NCI-H1048 (cell line): ENCODE data around the gene CNGA3.
"Not testable (repeated sequence)": the region's sequence is repeated elsewhere in the genome, so short reads cannot be mapped to it uniquely, and the experiment has no call there.

Source experiments
- DNase-seq: peaks from one replicate; lab custom pipeline; 2025; lab: John Stamatoyannopoulos, UW

CNGA3 gene

DNA sequence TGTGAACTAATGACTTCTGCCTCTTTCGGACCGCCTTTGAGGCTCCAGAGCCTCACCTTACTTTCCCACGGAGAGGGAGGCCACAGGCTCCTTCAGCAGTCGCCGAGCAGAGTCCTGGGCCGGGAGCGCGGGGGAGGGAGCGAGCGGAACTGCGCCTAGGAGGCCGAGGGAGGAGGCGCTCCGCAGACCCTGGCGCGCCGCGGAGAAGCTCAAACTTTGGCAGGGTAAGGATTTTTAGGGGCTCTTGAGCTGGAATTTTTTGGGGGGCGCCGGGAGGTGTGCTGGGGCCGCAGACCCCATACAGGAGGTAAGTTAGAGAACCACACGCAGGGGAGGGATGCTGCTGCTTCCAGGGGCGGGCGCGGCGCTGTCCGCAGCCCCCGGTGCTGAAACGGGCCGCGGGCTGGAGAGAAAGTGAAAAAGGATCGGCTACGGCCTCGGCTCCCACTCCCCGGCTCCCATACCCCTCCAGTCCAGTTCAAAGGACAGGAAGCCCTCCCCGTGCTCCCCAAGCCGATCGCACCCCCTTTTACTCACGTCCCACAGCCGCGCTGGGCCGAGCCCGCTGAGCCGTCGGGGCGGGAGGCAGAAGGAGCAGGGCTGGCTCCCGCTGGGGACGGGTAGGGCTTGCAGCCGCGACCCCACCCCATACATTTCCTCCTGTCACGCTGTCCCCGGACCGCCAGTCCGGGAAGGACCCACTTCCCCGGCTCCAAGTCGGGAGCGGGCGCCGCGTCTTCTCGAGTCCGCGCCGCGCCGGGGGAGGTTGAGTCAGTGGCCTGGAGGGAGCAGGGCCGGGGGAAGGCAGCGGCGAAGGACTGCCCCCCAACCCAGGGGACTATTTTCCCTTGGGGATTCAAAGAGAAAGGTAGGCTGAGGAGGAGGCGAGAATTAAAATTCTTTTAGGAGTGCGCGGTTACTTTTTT lies at the start of gene CNGA3:
TSS of gene CNGA3 (plus strand) at position 146 of the 926 bp plus-strand sequence. CDS start 23,520 bp downstream, outside the sequence.
- DNase-seq: no peak

DNA sequence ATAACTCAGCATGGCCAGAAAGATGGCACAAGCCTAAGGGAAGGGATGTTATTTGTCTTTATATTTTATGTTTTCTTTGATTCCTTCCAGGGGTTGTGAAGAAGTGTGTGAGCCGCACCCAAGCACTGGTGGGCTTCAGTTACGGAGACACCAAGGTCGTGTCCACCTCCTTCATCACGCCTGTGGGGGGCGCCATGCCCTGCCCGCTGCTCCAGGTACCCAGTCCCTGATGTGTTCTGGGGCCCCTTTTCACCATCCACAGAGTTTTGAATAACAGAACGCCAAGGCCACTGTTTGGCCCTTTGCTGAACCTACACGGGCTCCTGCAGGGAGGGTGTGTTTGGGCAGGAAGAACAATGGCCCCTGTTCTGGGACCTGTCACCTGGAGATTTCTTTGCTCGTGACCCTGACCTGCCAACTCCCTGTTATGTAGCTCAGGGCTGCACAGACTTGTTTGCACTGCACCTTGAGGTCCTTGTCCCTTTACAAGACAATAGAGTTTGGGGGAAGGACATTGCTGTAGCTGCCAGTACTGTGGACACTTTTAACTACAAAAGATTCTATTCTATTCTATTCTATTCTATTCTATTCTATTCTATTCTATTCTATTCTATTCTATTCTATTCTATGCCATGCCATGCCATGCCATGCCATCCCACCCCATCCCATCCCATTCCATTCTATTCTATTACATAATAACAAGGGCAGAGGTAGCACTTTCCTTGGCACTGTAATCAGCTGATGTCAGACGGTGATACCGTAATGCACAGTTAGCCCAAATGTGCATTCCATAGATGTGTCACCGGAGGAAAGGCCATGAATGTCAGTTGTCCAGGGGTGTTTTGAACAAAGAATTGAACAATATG lies 48.2 kb upstream of the CNGA3 start:
- no peak for DNase-seq

DNA sequence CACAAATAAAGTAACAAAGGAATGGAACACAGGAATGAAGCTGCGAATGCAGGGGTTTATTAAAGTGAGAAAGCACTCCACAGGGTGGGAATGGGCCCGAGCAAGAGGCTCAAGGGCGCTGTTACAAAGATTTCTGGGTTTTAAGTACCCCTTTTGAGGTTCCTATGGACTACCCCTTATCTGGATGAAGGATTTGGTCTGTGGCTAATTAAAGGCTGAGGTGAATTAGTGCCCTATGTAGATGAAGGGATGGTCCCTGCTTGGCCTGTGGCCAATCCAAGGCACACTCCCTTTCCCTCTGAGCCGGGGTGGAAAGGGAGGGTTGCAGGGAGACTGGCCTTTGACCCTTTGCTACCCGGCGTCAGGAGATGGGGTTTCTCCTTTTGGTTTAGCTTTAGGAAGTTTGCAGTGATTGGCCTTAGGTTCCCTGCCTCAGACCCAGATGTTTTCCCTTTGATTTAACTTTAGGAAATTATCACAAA lies 47.5 kb upstream of the CNGA3 start:
- DNase-seq: no peak

DNA sequence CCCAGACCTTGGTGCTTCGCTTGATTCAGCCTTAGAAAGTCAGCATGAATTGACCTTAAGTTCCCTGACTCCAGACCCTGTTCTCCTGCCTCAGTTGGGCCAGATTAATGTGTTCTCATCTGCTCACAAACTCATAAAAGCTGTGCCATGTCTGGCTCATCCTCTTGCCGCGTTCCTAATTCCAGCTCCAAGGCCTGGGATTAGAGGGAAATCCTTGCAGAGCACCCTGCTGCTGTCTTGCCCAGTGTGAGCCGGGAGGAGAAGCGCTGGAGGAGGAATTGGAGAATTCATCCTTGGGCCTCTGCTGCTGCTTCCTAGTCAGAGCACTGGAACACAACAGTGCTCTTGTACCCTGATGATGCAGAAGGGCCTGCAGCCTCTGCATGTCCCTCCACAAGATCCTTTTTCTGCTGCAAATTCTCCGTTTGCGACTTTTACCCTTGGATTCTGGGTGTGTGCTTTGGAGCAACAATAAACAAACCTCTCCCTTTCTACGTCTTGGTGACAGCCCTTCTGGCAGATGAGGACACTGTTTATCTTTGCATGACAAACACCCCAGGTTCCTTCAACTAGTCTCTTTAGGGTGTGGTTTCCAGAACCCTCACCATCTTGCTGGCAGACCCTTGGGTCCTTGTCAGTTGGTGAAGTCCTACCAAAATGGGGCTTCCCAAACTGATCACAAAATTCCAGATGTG lies 46.9 kb upstream of the CNGA3 start:
- no peak for DNase-seq

DNA sequence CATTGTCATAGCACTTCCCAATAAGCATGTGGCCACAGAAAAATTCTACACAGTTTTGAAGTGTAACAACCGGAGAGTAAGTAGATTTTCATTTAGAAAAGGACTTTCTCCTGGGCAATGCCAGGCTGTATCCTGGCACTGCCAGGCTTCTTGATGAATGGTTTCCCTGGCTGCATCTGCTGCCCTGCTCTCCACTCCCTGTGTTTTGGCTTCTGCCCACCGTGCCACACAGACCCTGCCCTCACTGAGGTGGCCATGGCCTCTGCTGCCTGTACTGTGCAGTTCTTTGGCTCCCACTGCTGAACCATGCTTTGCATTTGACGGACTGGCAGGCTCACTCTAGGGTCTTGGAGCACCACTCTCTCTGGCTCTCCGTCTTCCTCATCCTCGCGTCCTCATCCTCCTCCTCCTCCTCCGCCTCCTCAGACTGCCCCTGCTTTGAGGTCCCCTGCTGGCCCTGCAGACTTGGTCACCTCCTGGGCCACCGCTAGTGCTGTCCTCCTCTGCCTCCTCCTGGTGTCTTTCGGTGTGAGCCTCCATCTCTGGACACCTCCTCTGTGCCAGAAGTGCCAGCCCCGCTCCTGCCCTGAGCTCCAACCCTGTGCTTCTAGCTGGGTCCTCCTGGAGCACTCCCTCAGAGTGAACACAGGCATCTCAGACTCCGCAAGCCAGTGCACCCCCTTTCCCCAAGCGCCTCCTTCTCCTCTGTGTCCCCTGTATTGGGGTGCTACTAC lies 45.9 kb upstream of the CNGA3 start:
- no peak for DNase-seq

DNA sequence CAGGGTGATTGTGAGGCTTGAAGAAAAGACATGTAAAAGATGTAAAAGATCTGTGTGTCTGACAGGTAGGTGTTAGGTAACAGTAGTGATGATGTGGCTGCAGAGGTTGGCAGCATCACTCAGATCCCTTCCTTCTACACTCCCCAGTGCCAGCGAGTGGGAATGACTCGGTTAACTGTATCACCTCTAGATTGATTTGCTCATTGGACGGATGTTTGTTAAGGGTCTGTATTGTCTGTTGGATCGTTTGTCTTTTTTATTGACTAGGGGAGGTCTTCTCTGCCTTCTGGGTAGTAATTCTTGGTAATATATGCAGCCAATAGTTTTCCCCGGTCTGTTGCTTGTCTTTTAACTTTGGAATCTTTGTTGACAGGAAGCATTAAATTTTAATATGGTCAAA lies 44.8 kb upstream of the CNGA3 start:
- no peak for DNase-seq

DNA sequence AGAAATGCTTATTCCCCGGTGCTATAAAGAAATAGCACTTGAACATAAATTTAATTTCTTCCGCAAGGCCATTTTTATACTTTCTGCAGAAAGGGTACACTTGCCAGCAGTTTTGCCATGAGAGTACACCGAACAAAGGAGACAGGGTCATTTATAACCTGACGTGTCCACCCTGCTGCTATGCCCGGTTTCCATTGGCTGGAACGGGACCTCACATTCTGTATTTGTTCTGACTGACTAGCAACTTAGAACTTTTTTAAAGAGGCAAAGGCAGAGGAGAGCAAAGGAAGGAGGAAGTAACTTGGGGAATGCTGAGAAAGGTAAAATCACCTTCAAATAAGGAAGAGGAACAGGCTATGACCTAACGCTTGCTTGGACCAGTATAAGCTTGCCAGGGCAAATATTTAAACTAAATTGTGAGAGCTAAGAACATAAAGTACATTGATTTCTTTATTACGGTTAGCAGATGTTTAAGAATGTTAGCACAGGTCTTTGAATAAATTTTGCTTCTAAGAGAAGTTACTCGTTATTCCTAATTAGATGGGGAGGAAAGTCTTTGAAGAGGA lies 39.0 kb upstream of the CNGA3 start:
- DNase-seq: not testable (repeated sequence)

DNA sequence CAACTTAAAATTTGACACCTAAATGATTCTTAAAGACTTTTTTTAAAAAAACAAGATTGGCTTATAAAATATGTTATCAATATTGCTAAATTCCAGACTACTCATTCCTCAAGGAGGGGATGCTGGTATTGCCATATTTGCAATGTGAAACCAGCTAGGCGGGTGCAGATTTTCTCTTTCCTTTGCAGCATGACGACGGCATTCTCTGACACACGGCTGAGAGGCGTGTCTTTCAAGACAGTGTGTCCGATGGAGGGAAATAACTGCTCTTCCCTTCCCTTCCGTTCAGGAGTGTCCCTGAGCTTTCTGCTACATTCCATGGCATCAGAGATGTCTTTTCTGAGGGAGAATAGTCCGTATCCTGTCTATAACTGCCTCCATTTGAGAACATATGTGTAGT lies 38.2 kb upstream of the CNGA3 start:
- DNase-seq: no peak

DNA sequence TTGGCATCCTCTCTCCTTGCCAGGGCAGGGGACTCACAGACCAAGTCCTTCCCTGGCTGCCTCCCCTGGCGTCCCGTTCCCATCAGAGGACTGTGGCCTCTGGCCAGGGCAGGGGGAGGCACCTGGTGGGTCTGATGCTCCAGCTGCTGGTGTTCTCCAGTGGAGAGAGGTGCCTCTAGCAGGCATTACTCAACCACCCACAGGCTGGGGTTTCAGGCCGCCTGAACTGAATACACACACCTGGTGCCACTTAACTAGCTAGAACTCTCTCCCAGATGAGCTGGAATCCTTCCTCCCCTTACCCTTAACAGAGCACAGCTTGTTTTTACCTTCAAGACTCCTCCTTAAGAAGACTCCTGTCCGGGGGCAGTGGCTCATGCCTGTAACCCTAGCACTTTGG lies 37.7 kb upstream of the CNGA3 start:
- DNase-seq: no peak

DNA sequence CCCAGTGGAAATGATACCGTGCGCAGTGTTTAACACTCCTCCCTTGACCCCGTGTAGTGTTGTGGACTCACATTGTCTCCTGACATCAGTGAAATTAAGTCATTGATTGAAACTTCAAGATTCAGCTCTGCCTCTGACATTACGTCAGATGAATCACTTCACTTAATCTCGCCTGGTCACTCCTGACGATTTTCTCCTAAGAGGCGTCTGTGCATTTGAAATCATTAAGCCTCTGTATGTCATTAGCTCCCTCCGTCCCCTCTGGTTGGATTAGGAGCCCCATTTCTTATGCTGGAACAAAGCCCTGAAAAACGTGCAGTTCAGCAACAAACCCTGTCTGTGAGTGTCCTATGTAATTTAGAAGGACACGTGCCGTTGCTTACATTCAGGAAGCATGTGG lies 36.7 kb upstream of the CNGA3 start:
- no peak for DNase-seq

DNA sequence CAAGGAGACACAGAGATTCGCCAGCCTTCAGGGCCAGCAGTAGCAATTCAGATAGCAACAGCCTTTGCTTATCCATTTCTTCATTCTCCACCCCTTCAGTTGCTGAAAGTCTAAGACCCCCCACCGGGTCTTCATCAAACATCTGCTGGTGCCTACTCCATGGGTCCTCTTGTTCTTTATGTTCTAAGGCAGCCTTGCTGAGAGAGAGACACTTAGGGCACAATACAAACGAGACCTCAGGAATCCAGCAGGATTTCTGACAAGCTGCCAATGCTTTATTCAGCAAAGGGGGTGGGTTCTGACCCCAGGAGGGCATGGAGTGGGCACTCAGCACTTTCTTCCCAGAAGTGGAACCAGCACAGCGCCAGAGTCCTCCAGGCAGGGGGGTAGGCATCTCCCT lies 36.2 kb upstream of the CNGA3 start:
- DNase-seq: no peak

DNA sequence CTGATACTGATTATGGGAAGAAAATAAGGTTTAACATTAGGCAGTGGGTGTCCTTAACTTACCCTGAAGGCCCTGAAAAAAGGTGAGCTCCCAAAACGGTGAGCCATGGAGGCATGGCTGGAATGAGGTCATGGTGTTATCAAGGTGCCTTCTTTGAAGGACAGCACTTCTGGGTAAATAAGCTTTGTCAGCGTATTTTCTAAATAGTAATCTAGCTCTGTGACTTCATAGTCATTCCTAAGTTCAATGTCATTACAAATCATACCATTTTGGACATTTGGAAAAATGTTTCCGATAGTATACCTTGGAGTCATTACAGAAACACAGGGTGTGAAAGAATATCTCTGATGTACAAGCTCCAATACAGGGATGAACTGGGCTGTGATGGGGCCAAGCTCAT lies 35.2 kb upstream of the CNGA3 start:
- DNase-seq: no peak

DNA sequence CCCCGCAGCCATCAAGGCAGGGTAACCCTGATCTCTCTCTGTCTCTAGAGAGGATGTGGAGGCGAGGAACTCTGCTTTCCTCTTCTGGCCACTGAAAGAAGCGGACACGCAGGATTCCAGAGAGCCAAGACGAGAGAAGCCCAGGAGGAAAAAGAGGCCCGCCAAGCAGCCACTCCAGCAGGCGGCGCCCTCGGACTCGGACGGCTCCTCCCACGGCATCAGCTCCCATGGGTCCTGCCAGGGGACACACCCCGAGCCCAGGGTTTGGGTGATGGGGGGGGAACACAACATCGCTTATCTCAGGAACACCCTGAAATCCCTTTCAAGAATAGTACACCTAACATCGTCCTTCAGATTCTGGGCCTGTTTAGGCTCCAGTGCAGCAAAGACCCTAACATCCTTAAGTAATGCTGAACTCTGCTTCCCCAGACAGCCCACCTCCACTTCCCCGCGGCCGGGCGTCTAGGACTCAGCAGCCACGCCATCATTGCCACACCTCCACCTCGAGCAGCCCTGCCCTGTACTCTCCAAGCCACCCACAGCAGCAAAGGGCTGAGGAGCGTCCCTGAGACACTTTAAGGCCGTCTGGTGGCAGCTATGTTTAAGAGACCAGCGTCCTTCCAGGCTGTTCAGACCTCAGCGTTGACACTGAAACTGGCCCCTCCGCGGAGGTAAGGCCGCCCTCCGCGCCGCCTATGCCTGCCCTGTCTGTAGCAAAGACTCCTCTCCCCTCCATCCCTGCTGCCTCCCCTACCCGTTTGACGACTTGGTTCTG lies 34.3 kb upstream of the CNGA3 start:
- DNase-seq: no peak

DNA sequence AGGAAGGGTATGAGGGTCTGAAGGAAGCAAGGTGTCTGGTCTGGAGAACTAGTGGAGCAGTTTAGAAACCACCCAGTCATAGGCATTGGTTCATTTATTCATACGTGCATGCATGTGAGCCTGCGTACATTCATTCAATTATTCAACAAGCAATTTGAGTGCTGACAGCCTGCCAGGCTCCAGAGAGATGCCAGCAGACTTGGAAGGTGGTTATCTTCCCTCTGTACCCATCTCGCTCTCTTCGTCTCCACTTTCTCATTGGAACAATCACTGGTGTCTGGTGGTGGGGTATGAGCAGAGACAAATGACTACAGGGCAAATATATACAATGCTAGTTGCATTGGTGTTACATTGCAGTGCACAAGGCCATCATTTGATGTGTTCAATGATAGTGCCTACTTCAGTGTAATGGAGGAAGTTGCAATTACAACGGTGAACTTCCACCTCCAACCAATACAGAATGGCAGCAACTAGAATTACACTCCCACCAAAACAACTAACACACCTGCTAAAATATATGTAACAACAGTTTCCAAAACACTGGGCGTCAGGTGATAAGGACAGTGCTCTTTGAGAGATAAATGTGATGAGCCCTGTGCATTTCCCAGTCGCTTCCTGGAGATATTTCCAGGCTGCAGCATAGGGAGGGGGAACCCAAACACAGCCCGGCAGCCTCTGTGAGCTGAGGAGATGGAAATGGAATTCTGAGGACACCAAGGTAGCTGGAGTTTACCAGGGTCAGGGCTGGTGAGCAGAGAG lies 32.6 kb upstream of the CNGA3 start:
- DNase-seq: no peak

DNA sequence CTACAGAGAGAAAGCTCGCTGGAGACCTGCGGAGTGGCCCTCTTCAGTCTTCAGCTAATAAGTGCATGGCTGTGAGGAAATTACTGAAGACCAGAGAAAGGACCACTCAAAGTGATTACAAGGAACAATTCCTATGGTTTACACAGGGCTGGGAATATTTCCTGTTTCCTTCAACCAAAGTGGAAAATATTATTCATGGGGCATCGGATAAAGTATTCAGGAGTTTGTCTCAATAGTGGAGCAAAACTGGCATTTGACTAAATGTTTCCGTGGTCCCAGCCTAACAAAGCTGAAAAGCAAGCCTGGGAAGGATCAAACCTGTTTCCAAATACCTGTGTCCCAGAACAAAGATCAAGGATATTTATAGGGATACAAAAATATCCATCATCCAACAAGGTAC lies 32.0 kb upstream of the CNGA3 start:
- DNase-seq: no peak

DNA sequence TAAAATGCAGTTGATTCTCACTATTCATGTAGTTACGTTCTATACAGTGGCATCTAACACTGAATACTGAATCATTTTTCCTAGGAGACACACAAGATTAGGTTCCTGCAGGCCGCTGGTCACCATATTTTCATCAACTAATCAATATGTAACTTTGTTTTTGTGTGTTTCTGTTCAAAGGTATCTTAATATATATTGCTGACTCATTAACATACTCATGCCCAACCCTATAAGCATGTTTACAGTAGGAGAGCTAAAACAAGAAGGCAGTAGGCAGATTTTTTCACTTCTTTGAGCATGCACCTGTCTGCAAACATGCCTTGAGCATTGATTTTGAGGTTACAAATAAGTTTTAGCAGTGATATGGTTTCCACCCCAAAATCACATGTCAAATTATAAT lies 30.3 kb upstream of the CNGA3 start:
- DNase-seq: no peak

DNA sequence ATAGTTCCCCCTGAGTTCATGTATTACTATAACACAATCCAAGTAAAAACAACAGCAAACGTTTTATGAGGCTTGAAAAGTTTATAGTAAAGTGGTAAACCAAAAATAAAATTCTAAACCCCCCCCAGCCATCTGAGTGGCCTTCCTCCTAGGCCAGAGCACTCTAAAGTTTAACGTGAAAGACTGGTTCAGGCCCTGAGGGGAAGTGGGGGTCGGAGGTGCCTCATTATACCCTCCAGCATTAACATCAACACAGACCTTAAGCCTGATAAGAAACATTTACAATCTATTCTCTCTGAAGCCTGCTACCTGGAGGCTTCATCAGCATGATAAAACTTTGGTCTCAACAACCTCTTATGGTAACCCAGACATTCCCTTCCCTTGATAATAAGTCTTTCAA lies 29.0 kb upstream of the CNGA3 start:
- no peak for DNase-seq

DNA sequence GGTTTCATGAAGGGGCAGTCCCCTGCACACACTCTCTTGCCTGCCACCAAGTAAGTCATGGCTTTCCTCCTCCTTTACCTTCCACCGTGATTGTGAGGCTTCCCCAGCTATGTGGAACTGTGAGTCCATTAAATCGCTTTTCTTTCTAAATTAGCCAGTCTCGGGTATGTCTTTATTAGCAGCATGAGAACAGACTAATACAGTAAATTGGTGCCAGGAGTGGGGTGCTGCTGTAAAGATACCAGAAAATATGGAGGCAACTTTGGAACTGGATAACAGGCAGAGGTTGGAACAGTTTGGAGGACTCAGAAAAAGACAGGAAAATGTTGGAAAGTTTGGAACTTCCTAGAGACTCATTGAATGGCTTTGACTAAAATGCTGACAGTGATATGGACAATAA lies 26.1 kb upstream of the CNGA3 start:
- not testable (repeated sequence) for DNase-seq

DNA sequence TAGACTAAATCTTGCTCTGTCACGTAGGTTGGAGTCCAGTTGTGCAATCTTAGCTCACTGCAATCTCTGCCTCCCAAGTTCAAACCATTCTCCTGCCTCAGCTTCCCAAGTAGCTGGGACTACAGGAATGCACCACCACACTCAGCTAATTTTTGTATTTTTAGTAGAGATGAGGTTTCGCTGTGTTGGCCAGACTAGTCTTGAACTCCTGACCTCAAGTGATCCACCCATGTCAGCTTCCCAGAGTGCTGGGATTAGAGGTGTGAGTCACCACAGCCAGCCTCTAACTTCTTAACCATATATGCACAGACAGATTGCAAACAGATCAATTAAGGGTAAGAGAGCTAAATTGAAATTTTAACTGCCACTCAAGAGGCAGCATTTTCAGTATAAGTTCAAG lies 22.1 kb upstream of the CNGA3 start:
- DNase-seq: no peak

DNA sequence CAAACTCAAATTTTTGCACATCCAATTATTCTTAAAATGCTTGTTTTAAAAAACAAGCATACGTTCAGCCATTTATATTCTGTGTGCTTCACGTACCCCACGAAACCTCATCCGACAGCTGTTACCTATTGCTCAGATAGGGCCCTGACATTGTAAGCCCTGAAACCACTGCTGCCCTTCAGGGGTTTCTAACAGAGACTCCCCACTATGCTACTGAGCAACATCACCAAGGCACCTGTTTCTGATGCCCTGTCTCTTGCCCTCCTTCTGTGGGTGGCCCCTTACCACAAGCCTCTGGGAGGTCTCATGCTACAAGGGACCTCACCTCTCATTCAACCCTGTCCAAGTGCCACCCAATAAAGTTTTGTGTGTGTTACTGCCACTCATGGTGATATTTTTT lies 18.5 kb upstream of the CNGA3 start:
- no peak for DNase-seq
